GM21381 (cell line): ENCODE data around the gene PFDN2.

ENCODE experiments used
- ATAC-seq: cut with Tn5 transposase; IDR thresholded peaks from one replicate; pipeline ENCODE4 v1.9.1; 2021; ENCODE audit warnings: mild to moderate bottlenecking, moderate library complexity; ENCODE audit not compliant: unreplicated experiment

The PFDN2 gene

GRCh38 chr1:161106431-161106830, 11.4 kb downstream of the PFDN2 start:
- no peak for ATAC-seq

GRCh38 chr1:161100556-161100955, 17.3 kb downstream of the PFDN2 start:
- no peak for ATAC-seq

DNA sequence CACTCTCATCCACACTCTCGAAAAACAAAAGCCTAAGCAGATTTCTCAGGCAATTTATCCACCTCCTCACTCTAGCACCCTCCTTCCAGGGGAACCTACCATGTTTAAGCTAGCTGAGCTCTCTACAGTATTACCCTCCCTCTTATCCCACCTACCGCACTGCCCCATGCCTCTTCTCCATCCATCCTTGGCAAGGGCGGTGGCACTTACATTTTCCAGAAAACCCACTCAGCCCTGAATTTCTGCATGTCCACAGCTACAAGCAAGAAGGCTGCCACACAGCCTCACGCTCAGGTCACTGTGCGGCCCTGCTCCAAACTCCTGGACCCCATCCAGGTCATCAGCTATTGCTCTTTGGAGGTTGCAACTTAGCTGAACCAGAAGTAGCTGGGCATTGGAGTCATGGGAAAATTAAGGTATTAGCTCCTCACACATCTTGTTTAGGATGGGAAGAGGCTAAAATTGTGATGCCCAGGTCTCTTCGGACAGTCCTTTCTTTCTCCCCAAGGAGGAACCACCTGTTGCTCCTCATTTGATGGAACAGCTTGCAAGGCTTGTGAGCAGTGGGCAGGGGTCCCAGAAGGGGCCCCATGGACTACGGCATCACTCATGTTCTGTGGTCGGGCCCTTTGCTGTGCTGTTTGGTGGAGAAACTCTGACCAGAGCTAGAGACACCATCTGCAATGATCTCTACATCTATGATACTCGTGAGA, 18.6 kb downstream of the PFDN2 start:
- ATAC-seq: no peak

- ATAC-seq: peak; percentile 71
These were observed 19.4 kb downstream of the PFDN2 start, which contains the start of gene KLHDC9 for GRCh38 chr1:161098210-161099068. Gene KLHDC9 (plus strand): TSS chr1:161098361. CDS start chr1:161098536, 175 bp downstream.

GRCh38 chr1:161096530-161096929, 21.3 kb downstream of the PFDN2 start:
- no peak for ATAC-seq

DNA sequence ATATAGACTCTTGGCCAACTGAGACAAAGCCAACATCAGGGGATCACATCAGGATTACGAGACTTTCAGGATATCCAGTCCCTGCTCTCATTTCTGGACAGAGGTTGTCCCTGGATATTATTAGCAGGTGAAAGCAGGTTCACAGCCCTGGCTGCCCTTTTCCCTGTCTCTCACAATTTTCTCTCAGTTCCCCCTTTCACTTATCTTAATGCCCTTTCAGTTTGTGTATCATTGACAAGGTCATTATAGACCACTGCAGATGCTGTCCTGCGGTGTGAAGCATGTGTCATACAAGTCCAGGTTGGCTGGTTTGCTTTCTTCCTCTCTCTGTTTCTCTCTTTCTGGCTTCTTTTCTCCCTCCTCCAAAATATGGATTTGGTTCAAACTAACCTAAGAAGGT, 21.8 kb downstream of the PFDN2 start:
- peak; percentile 40 for ATAC-seq

- ATAC-seq: no peak
These were observed 22.6 kb downstream of the PFDN2 start for GRCh38 chr1:161095230-161095629.

DNA sequence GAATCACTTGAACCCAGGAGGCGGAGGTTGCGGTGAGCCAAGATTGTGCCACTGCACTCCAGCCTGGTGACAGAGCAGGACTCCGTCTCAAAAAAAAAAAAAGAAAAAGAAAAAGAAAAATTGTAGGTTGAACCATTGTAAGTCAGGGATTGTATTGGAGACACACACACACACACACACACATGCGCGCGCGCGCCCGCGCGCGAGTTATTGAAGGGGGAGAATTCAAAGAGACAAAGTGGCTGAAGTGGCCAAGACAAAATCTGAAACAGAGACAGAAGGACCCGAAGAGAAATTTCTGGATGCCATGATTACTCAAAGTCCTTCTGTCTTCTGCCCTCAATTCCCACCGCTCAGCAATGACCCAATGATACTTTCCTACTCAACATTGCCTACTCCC, 23.4 kb downstream of the PFDN2 start:
- ATAC-seq: no peak

DNA sequence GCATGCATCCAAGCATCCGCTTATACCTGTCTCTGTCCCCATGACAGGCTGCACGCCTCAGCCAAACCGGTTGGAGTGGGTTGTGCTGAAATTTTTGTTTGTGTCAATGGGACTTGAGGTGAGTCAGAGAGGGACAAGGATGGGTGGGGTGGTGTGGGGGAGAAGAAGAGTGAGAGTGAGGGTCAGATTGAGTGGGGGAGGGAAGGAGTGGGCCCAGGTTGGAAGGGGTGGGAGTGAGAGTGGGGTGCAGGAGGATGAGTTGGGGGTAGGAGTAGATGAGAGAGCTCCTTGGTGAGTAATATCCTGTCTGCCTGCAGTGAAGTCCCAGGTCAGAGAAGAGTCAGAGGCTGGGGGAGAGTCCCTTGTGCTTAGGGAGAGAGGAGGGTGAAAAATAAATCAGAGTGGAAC, 25.2 kb downstream of the PFDN2 start:
- no peak for ATAC-seq

DNA sequence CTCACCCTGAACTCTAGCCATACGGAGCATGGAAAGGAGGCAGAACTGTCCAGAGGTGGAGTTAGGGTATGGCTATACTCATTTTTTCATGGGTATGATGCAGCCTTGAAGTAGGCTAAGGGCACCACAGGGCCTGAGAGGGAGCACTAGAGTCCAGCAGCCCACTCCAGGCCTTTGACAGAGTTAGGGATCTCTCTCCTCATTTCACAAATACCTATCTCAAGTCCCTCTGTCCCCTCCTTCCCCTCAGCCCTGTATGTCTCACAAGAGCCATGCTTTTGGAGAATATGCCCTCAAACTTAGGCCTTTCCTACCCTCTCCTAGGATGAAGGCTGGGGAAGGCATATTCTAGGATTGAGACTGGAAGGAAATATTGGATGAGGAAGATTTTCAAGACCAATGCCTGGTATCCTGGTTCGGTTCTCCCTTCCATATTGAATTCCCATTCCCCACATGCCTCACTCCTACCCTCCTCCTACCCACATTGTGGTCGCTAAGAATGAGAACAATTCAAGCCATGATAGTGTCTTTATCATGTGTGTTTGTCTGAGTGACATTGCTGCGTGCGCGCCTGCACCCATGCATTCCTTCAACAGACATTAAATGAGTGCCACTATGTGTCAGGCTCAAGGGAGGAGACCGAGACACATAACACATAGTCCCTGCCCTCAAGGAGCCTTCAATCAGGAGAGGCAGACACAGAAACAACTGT, 25.9 kb downstream of the PFDN2 start:
- ATAC-seq: no peak

DNA sequence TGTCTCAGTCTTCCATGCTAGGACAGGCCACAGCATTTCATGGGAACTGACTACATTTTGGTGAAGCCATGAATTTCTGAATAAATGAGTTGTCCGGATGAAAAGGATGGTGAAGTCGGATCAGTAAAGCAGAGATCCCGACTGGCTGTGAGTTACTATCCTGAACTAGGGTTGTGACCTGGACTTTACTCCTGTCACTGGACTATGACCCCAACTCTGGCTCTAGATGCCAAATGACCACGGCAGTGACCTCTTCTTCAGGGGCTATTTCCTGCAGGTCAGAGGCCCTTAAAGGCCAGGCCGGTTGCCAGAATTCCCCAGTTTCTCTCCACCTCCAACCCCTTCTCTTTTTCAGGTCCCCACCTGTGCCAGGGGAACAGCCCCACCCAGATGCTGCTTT, 26.7 kb downstream of the PFDN2 start:
- ATAC-seq: no peak

DNA sequence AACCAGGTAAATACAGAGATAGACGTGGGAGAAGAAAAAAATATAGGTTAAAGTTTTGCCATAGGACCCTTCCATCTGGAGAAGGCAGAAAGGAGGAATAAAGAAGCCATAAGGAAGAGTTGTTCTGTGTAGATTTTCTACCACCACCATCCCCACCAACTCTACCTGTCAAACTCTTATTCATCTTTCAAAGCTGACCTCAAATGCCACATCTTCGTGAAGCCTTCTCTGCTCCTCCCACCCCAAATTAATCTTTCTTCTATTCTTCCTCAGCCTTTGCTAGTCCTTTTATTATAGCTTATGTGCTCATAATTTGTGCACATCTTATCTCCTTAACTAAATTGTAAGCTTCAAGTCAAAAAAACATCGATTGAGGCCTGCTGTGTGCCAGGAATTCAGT, 27.2 kb downstream of the PFDN2 start:
- ATAC-seq: no peak

- ATAC-seq: no peak
These were observed 27.9 kb downstream of the PFDN2 start for GRCh38 chr1:161089938-161090337.

- no peak for ATAC-seq
These were observed 28.4 kb downstream of the PFDN2 start, which contains the start of gene NECTIN4 for GRCh38 chr1:161089251-161089924. Gene NECTIN4 (minus strand): TSS chr1:161089558. CDS start chr1:161089296, 262 bp downstream.

DNA sequence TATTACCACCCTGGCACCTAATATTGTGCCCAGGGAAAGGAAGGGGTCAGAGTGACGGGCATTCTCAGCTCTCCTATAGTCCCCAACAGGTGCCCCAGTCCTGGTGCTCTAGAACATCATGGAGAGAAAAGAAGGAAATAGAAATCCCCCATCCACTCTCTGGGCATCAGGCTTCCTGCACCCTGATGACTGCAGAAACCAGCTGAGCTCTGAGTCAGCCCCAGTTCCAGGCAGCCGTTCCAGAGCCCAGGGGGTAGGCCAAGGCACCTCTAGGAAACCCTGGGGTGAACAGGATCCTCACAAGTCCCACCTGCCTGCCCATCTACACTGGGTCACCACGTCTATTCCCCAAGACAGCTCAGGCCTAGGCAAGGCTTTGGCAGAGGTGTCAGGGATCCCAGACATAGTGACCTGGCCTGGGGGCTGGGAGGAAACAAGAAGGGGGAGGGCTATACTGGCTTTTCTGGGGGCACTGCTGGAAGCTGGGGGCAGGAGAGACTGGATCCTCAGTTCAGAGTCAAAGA, 29.2 kb downstream of the PFDN2 start:
- no peak for ATAC-seq

- no peak for ATAC-seq
These were observed 31.4 kb downstream of the PFDN2 start for GRCh38 chr1:161086457-161086856.

DNA sequence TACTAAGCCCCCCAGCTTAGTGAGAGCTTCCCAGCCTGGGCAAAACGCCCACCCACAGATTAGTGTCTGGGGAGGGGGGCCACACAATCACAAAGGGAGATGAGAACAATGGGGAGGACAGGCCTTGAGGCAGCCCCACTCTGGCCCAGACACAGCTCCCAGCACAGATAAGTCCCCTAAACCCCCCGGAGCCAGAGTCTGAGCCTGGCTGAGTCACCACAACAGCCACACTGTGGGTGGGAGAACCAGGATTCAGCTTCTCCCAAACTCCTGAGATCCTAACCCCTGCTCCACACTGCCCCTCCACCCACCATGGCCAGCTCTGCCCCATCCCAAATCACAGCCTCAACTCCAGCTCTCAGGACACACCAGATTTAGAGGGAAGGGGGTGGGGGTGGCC, 32.7 kb downstream of the PFDN2 start:
- no peak for ATAC-seq

DNA sequence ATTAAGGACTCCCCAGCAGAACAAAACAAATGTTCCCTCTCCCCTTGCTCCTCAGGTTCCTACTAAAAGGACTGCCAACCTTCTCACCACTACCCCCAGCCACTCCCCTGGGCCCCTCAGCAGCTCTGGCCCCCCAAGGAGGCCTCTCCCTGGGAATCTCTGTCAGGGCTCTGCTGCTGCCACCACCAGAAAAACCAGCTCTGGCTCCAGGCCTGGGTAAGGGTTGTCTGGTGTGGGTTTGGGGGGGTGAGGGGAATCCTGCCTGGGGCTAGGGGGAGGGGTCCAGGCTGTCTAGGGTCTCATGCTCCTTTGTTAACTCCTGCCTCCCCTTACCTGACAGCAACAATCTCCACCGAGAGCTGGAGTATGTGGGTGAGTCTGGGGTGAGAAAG, 33.2 kb downstream of the PFDN2 start:
- no peak for ATAC-seq

DNA sequence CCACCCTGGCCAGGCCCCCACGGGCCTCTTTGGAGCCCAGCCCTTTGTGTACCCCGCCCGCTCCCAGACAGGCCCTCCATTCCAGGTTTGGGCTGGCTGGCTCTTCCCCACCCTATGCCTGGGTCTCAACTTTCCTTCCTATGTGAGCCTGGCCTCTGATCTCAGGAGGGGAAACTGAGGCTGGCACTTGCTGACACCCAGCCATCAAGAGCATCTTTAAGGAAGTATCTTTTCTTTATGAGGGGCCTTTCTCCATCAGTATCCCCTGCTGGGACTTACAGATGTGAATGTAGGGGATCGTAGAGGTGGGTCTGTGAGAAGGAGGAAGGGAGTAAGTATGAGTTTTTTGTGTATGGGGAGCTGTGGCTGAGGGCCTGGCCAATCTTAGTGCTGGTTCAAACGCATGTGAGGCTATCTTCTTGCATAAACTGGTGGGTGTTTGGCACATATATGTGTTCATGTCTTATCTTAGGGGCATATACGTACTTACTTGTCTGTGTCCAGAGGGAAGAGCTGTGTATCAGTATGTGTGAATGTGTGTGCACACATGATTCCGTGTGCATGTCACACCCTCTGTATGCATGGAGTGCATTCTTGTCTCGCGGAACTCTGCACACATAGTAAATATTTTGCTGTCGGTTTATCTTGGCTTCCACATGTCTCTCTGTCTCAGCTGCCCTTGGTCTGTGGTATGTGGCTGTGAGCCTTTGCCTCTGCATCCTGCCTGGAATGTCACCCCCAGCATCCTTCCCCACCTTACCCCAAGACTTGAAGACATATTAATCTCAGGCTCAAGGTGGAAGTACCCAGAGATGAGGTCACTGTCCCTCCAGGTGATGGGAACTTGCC, 33.9 kb downstream of the PFDN2 start:
- ATAC-seq: no peak
